ENCODE data around the gene CCL22. TPM values are rescaled to one million over a fixed set of nuclear protein-coding genes. Genes with fewer than 3 reads are reported as not detected.
"Not testable (repeated sequence)": the region's sequence is repeated elsewhere in the genome, so short reads cannot be mapped to it uniquely, and the experiment has no call there.

CCL22 gene
- total RNA-seq, 2 experiments from 2014 or later: not detected

DNA sequence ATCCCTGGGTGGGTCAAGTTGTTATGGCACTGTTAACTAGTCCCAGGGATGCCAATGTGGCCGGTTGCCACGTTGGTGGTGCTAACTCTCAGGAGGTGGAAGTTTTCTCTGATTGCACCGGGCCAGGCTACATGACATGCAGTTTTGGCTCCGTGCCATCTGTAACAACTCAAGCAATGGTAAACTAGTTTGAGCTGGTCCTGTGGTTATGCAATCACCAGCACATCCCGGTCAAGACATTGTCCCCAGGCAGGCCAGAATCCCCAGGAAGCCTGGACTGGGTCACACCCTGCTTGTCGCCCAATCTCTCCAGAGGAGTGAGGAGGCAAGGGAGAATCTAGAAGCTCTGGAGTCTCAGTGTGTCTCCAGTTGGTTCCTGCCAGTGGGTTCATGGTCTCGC, 35.9 kb downstream of the CCL22 start:
- Histone ChIP-seq H3K4me1 (ENCODE audit: insufficient read depth, low read length) (no peaks in the 10 kb centered on the region), H3K27ac (ENCODE audit: low read depth in 1 of 2, low read length in 2 of 2) (no peak overlapping the region), H3K27me3 (ENCODE audit: control insufficient read depth in 1 of 2, insufficient read depth in 2 of 2, low read length in 2 of 2) (no peaks in the 10 kb centered on the region), H3K36me3 (ENCODE audit: insufficient read depth, low read length) (no peaks in the 10 kb centered on the region), H3K4me3 (ENCODE audit: low read length) (no peak overlapping the region), H3K9me3 (ENCODE audit: control insufficient read depth in 1 of 2, insufficient read depth in 1 of 2, low read length in 2 of 2) (no peaks in the 10 kb centered on the region)
- Mint-ChIP-seq H3K27ac (no peak overlapping the region), H3K36me3 (ENCODE audit: low read depth) (no peaks in the 10 kb centered on the region), H3K4me3 (no peak overlapping the region), H3K4me1 (ENCODE audit: low read depth) (no peaks in the 10 kb centered on the region), H3K9me3 (no peaks in the 10 kb centered on the region), H3K27me3 (peaks cover 6% of the 10 kb centered on the region)
- CTCF ChIA-PET: no interaction called here
- DNase-seq (no peak), ATAC-seq (ENCODE audit: poor library complexity) (no peak)
- POLR2A ChIA-PET: no interaction called here
- TF ChIP-seq CTCF (IDR thresholded peaks at IDR 0.05): no peak
- intact Hi-C loops (cut with DNase I, micrococcal nuclease): no loop called here

DNA sequence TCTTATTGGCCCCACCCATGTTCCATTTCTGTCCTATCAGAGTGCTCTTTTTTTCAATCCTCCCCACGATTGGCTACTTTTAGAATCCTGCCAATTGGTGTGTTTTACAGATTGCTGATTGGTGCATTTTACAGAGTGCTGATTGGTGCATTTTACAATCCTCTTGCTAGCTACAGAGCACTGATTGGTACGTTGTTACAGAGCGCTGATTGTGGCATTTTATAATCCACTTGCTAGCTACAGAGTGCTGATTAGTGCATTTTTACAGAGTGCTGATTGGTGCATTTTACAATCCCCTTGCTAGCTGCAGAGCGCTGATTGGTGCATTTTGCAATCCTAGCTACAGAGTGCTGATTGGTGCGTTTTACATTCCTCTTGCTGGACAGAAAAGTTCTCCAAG, 36.4 kb downstream of the CCL22 start:
- H3K27me3 ChIP-seq (ENCODE audit: control insufficient read depth in 1 of 2, insufficient read depth in 2 of 2, low read length in 2 of 2): no peaks in the 10 kb centered on the region
- CTCF ChIA-PET: interaction anchor here (0.7 kb wide), 1 partner anchor 563 kb away, joined by 3 read pairs; no protein-coding TSS in a partner anchor
- ATAC-seq (ENCODE audit: poor library complexity) (no peak), DNase-seq (no peak)
- TF ChIP-seq CTCF (IDR thresholded peaks at IDR 0.05): no peak
- Mint-ChIP-seq H3K4me1 (ENCODE audit: low read depth) (no peaks in the 10 kb centered on the region), H3K4me3 (no peak overlapping the region), H3K27ac (no peak overlapping the region), H3K9me3 (no peaks in the 10 kb centered on the region), H3K27me3 (peaks cover 6% of the 10 kb centered on the region), H3K36me3 (ENCODE audit: low read depth) (no peaks in the 10 kb centered on the region)
- H3K4me1 ChIP-seq (ENCODE audit: insufficient read depth, low read length): no peaks in the 10 kb centered on the region
- intact Hi-C loops (cut with DNase I, micrococcal nuclease): no loop called here
- H3K4me3 ChIP-seq (ENCODE audit: low read length): no peak overlapping the region
- H3K36me3 ChIP-seq (ENCODE audit: insufficient read depth, low read length): no peaks in the 10 kb centered on the region
- H3K27ac ChIP-seq (ENCODE audit: low read depth in 1 of 2, low read length in 2 of 2): no peak overlapping the region
- POLR2A ChIA-PET: no interaction called here
- H3K9me3 ChIP-seq (ENCODE audit: control insufficient read depth in 1 of 2, insufficient read depth in 1 of 2, low read length in 2 of 2): no peaks in the 10 kb centered on the region

- TF ChIP-seq CTCF (IDR thresholded peaks at IDR 0.05): no peak
- intact Hi-C loops (cut with DNase I, micrococcal nuclease): no loop called here
- Histone ChIP-seq H3K36me3 (ENCODE audit: insufficient read depth, low read length) (no peaks in the 10 kb centered on the region), H3K4me1 (ENCODE audit: insufficient read depth, low read length) (no peaks in the 10 kb centered on the region), H3K9me3 (ENCODE audit: control insufficient read depth in 1 of 2, insufficient read depth in 1 of 2, low read length in 2 of 2) (no peaks in the 10 kb centered on the region), H3K27ac (ENCODE audit: low read depth in 1 of 2, low read length in 2 of 2) (no peak overlapping the region), H3K4me3 (ENCODE audit: low read length) (no peak overlapping the region), H3K27me3 (ENCODE audit: control insufficient read depth in 1 of 2, insufficient read depth in 2 of 2, low read length in 2 of 2) (no peaks in the 10 kb centered on the region)
- Mint-ChIP-seq H3K36me3 (ENCODE audit: low read depth) (no peaks in the 10 kb centered on the region), H3K27me3 (peaks cover 6% of the 10 kb centered on the region), H3K4me1 (ENCODE audit: low read depth) (no peaks in the 10 kb centered on the region), H3K4me3 (no peak overlapping the region), H3K27ac (no peak overlapping the region), H3K9me3 (no peaks in the 10 kb centered on the region)
- ChIA-PET CTCF (no interaction called here), POLR2A (no interaction called here)
- ATAC-seq (ENCODE audit: poor library complexity) (no peak), DNase-seq (no peak)
These were observed 38.2 kb downstream of the CCL22 start for GRCh38 chr16:57396786-57397185.

DNA sequence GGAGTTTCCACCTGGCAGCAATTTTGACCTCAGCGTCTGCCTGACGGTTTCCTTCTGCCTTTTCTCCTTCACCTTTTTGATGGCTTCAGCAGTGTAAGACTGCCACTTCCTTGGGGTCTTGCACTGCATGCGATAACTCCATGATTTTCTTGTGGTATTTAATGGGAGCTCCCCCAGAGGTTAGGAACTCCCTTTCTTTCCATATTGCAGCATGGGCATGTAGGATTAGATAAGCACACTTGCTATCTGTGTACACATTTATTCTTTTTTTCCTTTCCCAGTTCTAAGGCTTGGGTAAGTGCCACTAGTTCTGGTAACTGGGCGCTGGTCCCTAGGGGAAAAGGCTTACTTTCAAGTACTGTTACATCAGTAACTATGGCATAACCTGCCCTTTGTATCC, 38.9 kb downstream of the CCL22 start:
- H3K9me3 ChIP-seq (ENCODE audit: control insufficient read depth in 1 of 2, insufficient read depth in 1 of 2, low read length in 2 of 2); H3K4me1 ChIP-seq (ENCODE audit: insufficient read depth, low read length); H3K4me3 ChIP-seq (ENCODE audit: low read length); POLR2A ChIA-PET; H3K4me1 Mint-ChIP-seq (ENCODE audit: low read depth); H3K4me3 Mint-ChIP-seq; H3K27ac Mint-ChIP-seq; ATAC-seq (ENCODE audit: poor library complexity); H3K27me3 Mint-ChIP-seq; H3K9me3 Mint-ChIP-seq; H3K27ac ChIP-seq (ENCODE audit: low read depth in 1 of 2, low read length in 2 of 2); H3K36me3 ChIP-seq (ENCODE audit: insufficient read depth, low read length); intact Hi-C loops (cut with DNase I, micrococcal nuclease); DNase-seq; CTCF ChIA-PET; H3K27me3 ChIP-seq (ENCODE audit: control insufficient read depth in 1 of 2, insufficient read depth in 2 of 2, low read length in 2 of 2); H3K36me3 Mint-ChIP-seq (ENCODE audit: low read depth): not testable (repeated sequence)
